A549 (cell line): Measurements from ENCODE around the gene APCDD1L.

ENCODE experiments used
- BHLHE40 ChIP-seq: IDR thresholded peaks from 2 replicates; pipeline ENCODE4 v1.6.1; 2012; ENCODE audit warnings: low read depth, low read length, inconsistent platforms
- CHD2 ChIP-seq: fragments of 150-350 bp; IDR thresholded peaks from 2 replicates; pipeline ENCODE4 v1.6.1; 2014; ENCODE audit warnings: low read length; ENCODE audit not compliant: partially characterized antibody
- CTCF ChIP-seq: fragments of >200 bp; sonication (Bioruptor Twin); formaldehyde crosslinking; IDR thresholded peaks from 3 replicates; pipeline ENCODE4 v1.5.1; 2016
- HOXA7 ChIP-seq: fragments of 250-450 bp; sonication (Bioruptor Pico); IDR thresholded peaks from 2 replicates; pipeline ENCODE4 v1.5.0; 2020; ENCODE audit warnings: mild to moderate bottlenecking, moderate library complexity
- HOXB13 ChIP-seq: fragments of 250-450 bp; sonication (Bioruptor Pico); IDR thresholded peaks from 2 replicates; pipeline ENCODE4 v1.5.0; 2020; ENCODE audit warnings: low read depth, mild to moderate bottlenecking, moderate library complexity
- JUN ChIP-seq, 2 experiments: fragments of >200 bp; sonication (Bioruptor Twin); formaldehyde crosslinking; IDR thresholded peaks; 2 replicates in 1 of 2; 3 replicates in 1 of 2; pipeline ENCODE4 v1.6.1; 2016 to 2017
- MAX ChIP-seq: IDR thresholded peaks from 2 replicates; pipeline ENCODE4 v1.6.1; 2012
- NPAS2 ChIP-seq: fragments of 250-450 bp; sonication (Bioruptor Pico); IDR thresholded peaks from 2 replicates; pipeline ENCODE4 v1.8.0; 2022; ENCODE audit warnings: mild to moderate bottlenecking, moderate library complexity, borderline replicate concordance
- POLR2A ChIP-seq: IDR thresholded peaks from 2 replicates; pipeline ENCODE4 v1.6.1; 2012; ENCODE audit warnings: mild to moderate bottlenecking, low read length
- RAD21 ChIP-seq, 2 experiments: fragments of >200 bp in 1 of 2; sonication (Bioruptor Twin) in 1 of 2; formaldehyde crosslinking in 1 of 2; IDR thresholded peaks in 1 of 2; conservative IDR thresholded peaks in 1 of 2; 2 replicates in 1 of 2; 3 replicates in 1 of 2; pipeline ENCODE4 v1.6.1; 2012 to 2018; ENCODE audit warnings: inconsistent platforms in 1 of 2
- REST ChIP-seq: fragments of 200-600 bp; sonication (generic); IDR thresholded peaks from 2 replicates; pipeline ENCODE4 v1.6.1; 2016; ENCODE audit warnings: antibody characterized with exemption, mild to moderate bottlenecking, moderate library complexity
- ZFP36 ChIP-seq: fragments of 450-650 bp; IDR thresholded peaks from 2 replicates; pipeline ENCODE4 v1.6.1; 2014; ENCODE audit warnings: borderline replicate concordance; ENCODE audit not compliant: partially characterized antibody

- TF ChIP-seq JUN (IDR thresholded peaks at IDR 0.05), result no peak
- no peak for TF ChIP-seq MAX
- no peak for TF ChIP-seq CTCF
- no peak for TF ChIP-seq HOXB13 (CRISPR knock-in tag)
- no peak for TF ChIP-seq POLR2A
- no peak for TF ChIP-seq ZFP36
- TF ChIP-seq BHLHE40, result no peak
- no peak for TF ChIP-seq HOXA7
- no peak for TF ChIP-seq RAD21 (conservative IDR thresholded peaks at IDR 0.05 in 1 of 2, IDR thresholded peaks at IDR 0.05 in 1 of 2)
- no peak for TF ChIP-seq NPAS2
- TF ChIP-seq CHD2, result no peak
- TF ChIP-seq REST, result no peak
Observed at GRCh38 chr20:58433029-58433647, 82.1 kb downstream of the APCDD1L start.
